GM12865 (cell line): ENCODE results near the gene MYO18A.
A peak's percentile ranks its signal among the peaks of the same experiment; 100 is the strongest.

ENCODE experiments used
- DNase-seq: peaks from one replicate; pipeline ENCODE4 v3.0.0; 2010; ENCODE audit warnings: low read depth
- H3K4me3 ChIP-seq: 2 replicates; pipeline ENCODE4 v1.5.1; 2011; ENCODE audit warnings: mild to moderate bottlenecking, low read depth, low read length, control low read depth
- CTCF ChIP-seq: IDR thresholded peaks from 2 replicates; pipeline ENCODE4 v1.5.1; 2011; ENCODE audit warnings: low read length, control low read depth, low read depth, inconsistent platforms; ENCODE audit not compliant: insufficient read depth; ENCODE audit errors: missing control alignments

MYO18A gene

DNA sequence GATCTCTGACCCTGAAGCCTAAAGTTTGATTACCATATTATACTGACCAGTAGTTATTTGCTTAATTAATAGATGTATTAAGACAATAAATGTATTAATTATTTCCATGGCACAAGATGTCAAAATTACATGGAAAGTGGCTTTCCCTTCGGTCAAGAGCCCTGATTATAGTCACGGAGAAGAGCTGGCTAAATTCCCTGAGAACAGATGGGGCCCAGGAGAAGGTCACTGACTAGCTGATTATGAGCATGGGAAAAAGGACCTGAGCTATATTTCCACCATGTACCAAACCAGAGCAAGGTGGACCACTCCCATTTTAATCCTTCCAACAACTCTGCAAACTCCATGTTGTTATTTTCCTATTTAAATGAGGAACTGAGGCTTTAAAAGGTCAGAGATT is 12.9 kb upstream of the MYO18A start:
- H3K4me3 ChIP-seq: no peak overlapping the region
- no peak for DNase-seq
- TF ChIP-seq CTCF: no peak

- H3K4me3 ChIP-seq: no peak overlapping the region
- no peak for TF ChIP-seq CTCF
- DNase-seq: no peak
Measured at GRCh38 chr17:29190592-29191207, 10.5 kb upstream of the MYO18A start.

DNA sequence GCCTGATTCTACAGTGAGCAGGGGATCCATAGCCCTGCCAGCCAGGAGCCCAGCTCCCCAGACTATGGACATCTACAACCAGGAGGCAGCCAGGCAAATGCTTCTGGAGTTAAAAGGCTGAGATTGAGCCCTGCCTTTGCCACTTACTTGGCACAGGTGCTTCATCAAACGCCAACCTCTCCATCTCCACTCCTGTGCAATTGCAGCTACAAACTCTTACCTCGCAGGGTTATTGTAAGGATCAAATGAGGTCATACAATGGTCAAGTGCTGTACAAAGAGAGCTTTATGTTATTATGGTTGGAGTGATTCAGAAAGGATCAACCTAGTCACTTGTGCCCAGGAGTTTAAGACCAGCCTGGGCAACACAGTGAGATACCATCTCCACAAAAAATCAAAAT is 9.8 kb upstream of the MYO18A start:
- no peak for TF ChIP-seq CTCF
- DNase-seq: no peak
- H3K4me3 ChIP-seq: no peak overlapping the region

DNA sequence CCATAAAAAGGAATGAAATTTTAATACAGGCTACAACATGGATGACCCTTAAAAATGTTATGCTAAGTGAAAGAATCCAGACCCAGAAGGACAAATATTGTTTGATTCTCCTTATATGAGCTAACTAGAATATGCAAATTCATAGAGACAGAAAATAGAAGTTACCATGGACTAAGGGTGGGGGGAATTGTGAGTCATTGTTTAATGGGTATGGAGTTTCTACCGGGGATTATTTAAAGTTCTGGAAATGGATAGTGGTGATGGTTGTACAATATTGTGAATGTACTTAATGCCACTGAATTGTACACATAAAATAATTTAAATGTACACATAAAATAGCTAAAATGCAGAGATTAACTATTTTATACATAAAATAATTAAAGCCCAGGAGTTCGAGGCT is 9.2 kb upstream of the MYO18A start:
- no peak for DNase-seq
- H3K4me3 ChIP-seq: no peak overlapping the region
- no peak for TF ChIP-seq CTCF

GRCh38 chr17:29181226-29181625 is 1.0 kb upstream of the MYO18A start:
- no peak for TF ChIP-seq CTCF
- H3K4me3 ChIP-seq: no peak overlapping the region
- DNase-seq: no peak

DNA sequence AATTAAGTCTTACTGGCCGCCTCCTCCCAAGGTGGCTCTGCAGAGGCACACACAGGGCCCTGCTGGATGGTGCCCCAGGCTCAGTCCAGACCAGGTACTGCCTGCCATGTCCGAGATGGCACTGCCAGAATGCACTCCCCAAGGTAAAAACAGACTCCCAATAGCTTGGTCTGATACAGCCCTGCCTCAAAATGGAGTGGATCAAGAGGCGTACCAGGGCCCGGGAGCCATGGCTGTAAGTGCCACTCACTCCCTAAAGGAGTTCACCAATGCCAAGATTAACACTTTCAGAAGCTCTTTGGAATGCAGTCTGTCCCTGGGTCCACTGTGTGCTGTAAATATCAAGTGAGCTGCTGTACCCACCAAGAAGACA is 576 bp upstream of the MYO18A start:
- H3K4me3 ChIP-seq: no peak overlapping the region
- TF ChIP-seq CTCF: no peak

GRCh38 chr17:29179232-29180033 is 765 bp downstream of the MYO18A start:
- peak overlapping the region; percentile 55 for H3K4me3 ChIP-seq
- no peak for TF ChIP-seq CTCF
- DNase-seq: no peak

More for the DNA sequence above, 576 bp upstream of the MYO18A start:
- no peak for DNase-seq
